DOHH2 (cell line): ENCODE results near the gene METTL8.
"Not testable (repeated sequence)": the region's sequence is repeated elsewhere in the genome, so short reads cannot be mapped to it uniquely, and the experiment has no call there.

Experiments
- H3F3A ChIP-seq: fragments of 200-600 bp; sonication (generic), shearing (Covaris generic); 2 replicates; pipeline ENCODE4 v1.6.0; 2016; ENCODE audit warnings: antibody characterized with exemption, mild to moderate bottlenecking; ENCODE audit not compliant: control insufficient read depth, insufficient read depth
- H3K27ac ChIP-seq: fragments of 200-600 bp; sonication (generic); 2 replicates; pipeline ENCODE4 v1.5.1; 2014; ENCODE audit warnings: low read depth, mild to moderate bottlenecking, low read length, moderate library complexity
- H3K27me3 ChIP-seq: fragments of 200-600 bp; sonication (generic); 2 replicates; pipeline ENCODE4 v1.6.1; 2014; ENCODE audit warnings: mild to moderate bottlenecking, low read length, mixed read lengths; ENCODE audit not compliant: control insufficient read depth
- H3K36me3 ChIP-seq: fragments of 200-600 bp; sonication (generic); 2 replicates; pipeline ENCODE4 v1.6.1; 2014; ENCODE audit warnings: mild to moderate bottlenecking, low read length, moderate library complexity, mixed read lengths; ENCODE audit not compliant: control insufficient read depth
- H3K4me1 ChIP-seq: fragments of 200-600 bp; sonication (generic); 2 replicates; pipeline ENCODE4 v1.6.1; 2014; ENCODE audit warnings: mild to moderate bottlenecking, low read length, mixed read lengths; ENCODE audit not compliant: control insufficient read depth
- H3K4me2 ChIP-seq: fragments of 200-600 bp; sonication (generic); 2 replicates; pipeline ENCODE4 v1.6.0; 2014; ENCODE audit warnings: mild to moderate bottlenecking, low read length, moderate library complexity
- H3K4me3 ChIP-seq: fragments of 200-600 bp; sonication (generic); 2 replicates; pipeline ENCODE4 v1.5.1; 2014; ENCODE audit warnings: mild to moderate bottlenecking, low read length, mixed read lengths
- H3K79me2 ChIP-seq: fragments of 200-600 bp; sonication (generic); 2 replicates; pipeline ENCODE4 v1.6.1; 2014; ENCODE audit warnings: mild to moderate bottlenecking, low read length, mixed read lengths; ENCODE audit not compliant: control insufficient read depth
- H3K9me2 ChIP-seq: fragments of 200-600 bp; sonication (generic); replicated peaks from 2 replicates; pipeline ENCODE4 v1.6.1; 2014; ENCODE audit warnings: mild to moderate bottlenecking, low read length, mixed read lengths; ENCODE audit not compliant: control insufficient read depth
- H3K9me3 ChIP-seq: fragments of 200-600 bp; sonication (generic); 2 replicates; pipeline ENCODE4 v1.6.1; 2014; ENCODE audit warnings: antibody characterized with exemption, low read length, mixed read lengths; ENCODE audit not compliant: control insufficient read depth, insufficient read depth
- H4K20me1 ChIP-seq: fragments of 200-600 bp; sonication (generic); 2 replicates; pipeline ENCODE4 v1.6.0; 2014; ENCODE audit warnings: low read depth, mild to moderate bottlenecking, antibody characterized with exemption, low read length, moderate library complexity; ENCODE audit not compliant: control insufficient read depth, insufficient read depth
- EZH2phosphoT487 ChIP-seq: fragments of 200-600 bp; sonication (generic); IDR thresholded peaks from 2 replicates; pipeline ENCODE4 v1.6.1; 2017; ENCODE audit warnings: borderline replicate concordance, mild to moderate bottlenecking, antibody characterized with exemption, low read length, moderate library complexity, mixed read lengths
- TF ChIP-seq, protein P1 (sequence below): fragments of 200-600 bp; sonication (generic); IDR thresholded peaks from one replicate; pipeline ENCODE4 v1.5.1; 2014; ENCODE audit warnings: antibody characterized with exemption, mild to moderate bottlenecking, low read depth, low read length; ENCODE audit not compliant: poor library complexity, severe bottlenecking

METTL8 gene

DNA sequence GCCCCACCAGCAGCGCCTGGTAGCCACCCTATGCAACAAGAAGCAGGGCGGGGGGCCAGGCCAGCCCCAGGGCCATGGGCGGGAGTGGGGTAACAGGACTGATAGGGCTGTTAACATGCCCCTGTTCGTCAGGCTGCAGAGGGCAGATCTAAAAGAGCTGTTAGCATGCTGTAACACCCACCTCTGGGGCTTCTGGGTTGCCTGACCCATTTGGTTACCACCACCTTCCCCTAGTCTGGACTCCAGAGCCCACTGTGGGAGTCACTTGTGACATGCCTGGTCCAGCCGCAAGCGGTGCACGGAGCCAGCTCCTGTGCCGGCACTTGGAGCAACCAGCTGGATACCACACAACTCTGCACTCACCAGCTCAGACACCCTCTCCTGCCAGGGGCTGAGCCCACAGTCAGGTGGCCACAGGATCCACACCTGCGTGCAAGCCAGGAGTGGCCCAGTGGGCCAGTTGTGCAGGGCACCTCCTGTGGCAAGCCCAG, 2.1 kb downstream of the METTL8 start:
- Histone ChIP-seq H4K20me1 (no peaks in the 10 kb centered on the region), H3K27ac (peak overlapping the region; percentile 93; the same call in 1 of the 2 replicates), H3F3A (peaks cover 6% of the 10 kb centered on the region), H3K9me2 (no peaks in the 10 kb centered on the region), H3K79me2 (peaks cover 75% of the 10 kb centered on the region), H3K4me3 (peak overlapping the region; percentile 82), H3K4me2 (peak overlapping the region; percentile 87), H3K27me3 (no peaks in the 10 kb centered on the region), H3K36me3 (peaks cover 44% of the 10 kb centered on the region), H3K4me1 (peaks cover 28% of the 10 kb centered on the region), H3K9me3 (peaks cover 21% of the 10 kb centered on the region)
- TF ChIP-seq EZH2phosphoT487: no peak
- TF ChIP-seq, protein P1, sequence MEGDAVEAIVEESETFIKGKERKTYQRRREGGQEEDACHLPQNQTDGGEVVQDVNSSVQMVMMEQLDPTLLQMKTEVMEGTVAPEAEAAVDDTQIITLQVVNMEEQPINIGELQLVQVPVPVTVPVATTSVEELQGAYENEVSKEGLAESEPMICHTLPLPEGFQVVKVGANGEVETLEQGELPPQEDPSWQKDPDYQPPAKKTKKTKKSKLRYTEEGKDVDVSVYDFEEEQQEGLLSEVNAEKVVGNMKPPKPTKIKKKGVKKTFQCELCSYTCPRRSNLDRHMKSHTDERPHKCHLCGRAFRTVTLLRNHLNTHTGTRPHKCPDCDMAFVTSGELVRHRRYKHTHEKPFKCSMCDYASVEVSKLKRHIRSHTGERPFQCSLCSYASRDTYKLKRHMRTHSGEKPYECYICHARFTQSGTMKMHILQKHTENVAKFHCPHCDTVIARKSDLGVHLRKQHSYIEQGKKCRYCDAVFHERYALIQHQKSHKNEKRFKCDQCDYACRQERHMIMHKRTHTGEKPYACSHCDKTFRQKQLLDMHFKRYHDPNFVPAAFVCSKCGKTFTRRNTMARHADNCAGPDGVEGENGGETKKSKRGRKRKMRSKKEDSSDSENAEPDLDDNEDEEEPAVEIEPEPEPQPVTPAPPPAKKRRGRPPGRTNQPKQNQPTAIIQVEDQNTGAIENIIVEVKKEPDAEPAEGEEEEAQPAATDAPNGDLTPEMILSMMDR: no peak

DNA sequence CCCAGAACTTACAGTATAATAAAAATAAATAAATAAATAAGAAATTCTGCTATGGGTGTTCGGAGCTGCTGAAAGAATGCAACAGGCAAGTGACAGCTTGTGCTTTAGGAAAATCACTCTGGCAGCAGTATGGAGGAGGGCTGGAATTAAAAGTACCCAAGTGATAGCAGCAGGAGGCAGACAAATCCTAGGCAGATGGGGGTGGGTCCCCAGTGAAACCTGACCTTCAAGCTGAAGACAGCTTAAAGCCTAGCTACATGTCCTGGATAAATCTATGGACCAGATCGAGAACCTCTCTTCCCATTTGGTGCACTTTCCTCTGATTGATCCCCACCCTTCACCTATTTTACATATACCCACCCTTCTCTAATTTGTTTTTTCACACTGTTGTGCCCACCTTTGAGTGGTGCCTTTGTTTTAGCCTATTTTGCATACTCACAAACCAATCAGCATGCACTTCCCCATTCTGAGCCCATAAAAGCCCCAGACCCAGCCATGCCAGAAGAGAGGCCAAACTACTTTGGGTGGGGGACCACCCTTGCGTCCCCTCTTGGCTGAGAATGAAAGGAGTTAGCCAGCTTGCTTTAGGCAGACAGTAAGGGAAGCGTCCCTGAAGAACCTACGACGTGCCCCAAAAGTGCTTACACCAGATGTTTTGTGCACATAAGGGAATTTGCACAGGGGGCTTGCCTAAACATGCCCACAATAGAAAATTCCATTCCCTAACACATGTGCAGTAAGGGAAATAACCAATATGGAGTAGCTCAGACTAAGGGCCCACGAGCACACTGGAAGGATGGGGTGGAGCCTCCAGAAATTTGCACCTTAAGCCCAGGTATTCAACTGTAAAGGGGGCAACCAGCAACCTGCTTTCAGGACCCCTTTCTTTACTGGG, 3.0 kb downstream of the METTL8 start:
- peaks cover 25% of the 10 kb centered on the region for H3K9me3 ChIP-seq
- H3K79me2 ChIP-seq: peaks cover 70% of the 10 kb centered on the region
- H3K36me3 ChIP-seq: peaks cover 37% of the 10 kb centered on the region
- TF ChIP-seq, protein P1: no peak
- no peak for TF ChIP-seq EZH2phosphoT487
- H3K4me2 ChIP-seq: no peak overlapping the region
- H3K27ac ChIP-seq: no peak overlapping the region
- no peaks in the 10 kb centered on the region for H3K9me2 ChIP-seq
- no peaks in the 10 kb centered on the region for H4K20me1 ChIP-seq
- peaks cover 25% of the 10 kb centered on the region for H3K4me1 ChIP-seq
- H3K27me3 ChIP-seq: no peaks in the 10 kb centered on the region
- H3K4me3 ChIP-seq: no peak overlapping the region
- H3F3A ChIP-seq: peaks cover 6% of the 10 kb centered on the region

DNA sequence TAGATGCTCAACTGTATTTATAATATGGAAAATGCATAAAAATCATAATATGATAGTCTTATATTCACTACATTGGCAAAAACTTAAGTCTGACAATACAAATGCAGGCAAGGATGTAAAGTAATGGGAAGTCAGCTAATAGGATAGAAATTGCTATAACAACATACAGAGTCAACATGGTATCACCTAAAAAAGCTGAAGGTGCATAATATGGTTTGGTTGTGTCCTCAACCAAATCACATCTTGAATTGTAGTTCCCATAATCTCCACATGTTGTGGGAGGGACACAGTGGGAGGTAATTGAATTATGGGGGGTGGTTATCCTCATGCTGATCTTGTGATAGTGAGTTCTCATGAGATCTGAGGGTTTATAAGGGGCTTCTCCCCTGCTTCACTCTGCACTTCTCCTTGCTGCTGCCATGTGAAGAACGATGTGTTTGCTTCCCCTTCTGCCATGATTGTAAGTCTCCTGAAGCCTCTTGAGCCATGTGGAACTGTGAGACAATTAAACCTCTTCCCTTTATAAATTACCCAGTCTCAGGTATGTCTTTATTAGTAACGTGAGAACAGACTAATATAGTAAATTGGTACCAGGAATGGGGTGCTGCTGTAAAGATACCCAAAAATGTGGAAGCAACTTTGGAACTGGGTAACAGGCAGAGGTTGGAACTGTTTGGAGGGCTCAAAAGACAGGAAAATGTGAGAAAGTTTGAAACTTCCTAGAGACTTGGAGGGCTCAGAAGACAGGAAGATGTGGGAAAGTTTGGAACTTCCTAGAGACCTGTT, 10.9 kb downstream of the METTL8 start:
- H3K9me3 ChIP-seq: peaks cover 37% of the 10 kb centered on the region
- not testable (repeated sequence) for H3K27ac ChIP-seq, H3K4me1 ChIP-seq, H3F3A ChIP-seq, H3K27me3 ChIP-seq, H3K9me2 ChIP-seq, H3K4me2 ChIP-seq, H3K4me3 ChIP-seq, H4K20me1 ChIP-seq
- H3K36me3 ChIP-seq: peaks cover 29% of the 10 kb centered on the region
- peaks cover 32% of the 10 kb centered on the region for H3K79me2 ChIP-seq
